ENCODE data around the gene CTBP2. TPM values are rescaled to one million over a fixed set of nuclear protein-coding genes. Genes with fewer than 3 reads are reported as not detected.
A peak's percentile ranks its signal among the peaks of the same experiment; 100 is the strongest.

CTBP2 gene
- total RNA-seq, 4 donors from 2014 or later, result 41.8 to 55.9 (median 47.1) TPM

- TF ChIP-seq POLR2A (IDR thresholded peaks at IDR 0.05) (no peak), CTCF (IDR thresholded peaks at IDR 0.05) (no peak)
- H3K9me3 ChIP-seq, result no peaks in the 10 kb centered on the region
- intact Hi-C loops (cut with DNase I), result no loop called here
- H3K27me3 ChIP-seq, result no peaks in the 10 kb centered on the region
- H3K27ac ChIP-seq, result no peak overlapping the region
- no peak overlapping the region for H3K4me3 ChIP-seq
- H3K36me3 ChIP-seq, result peaks cover 0 to 41% (median 0%) of the 10 kb centered on the region in 3 donors
- H3K4me1 ChIP-seq, result peaks cover 5 to 33% (median 16%) of the 10 kb centered on the region in 3 donors
- no peak for DNase-seq
- WGBS, 2 donors, result 80 to 96% methylated on average over 8 to 9 of the region's 9 CpGs
Observed at GRCh38 chr10:125101581-125101980, 58.8 kb downstream of the CTBP2 start.

GRCh38 chr10:125101049-125101448 is 59.3 kb downstream of the CTBP2 start:
- no peak for DNase-seq
- TF ChIP-seq POLR2A (IDR thresholded peaks at IDR 0.05) (no peak), CTCF (IDR thresholded peaks at IDR 0.05) (no peak)
- H3K4me1 ChIP-seq, result peaks cover 9 to 38% (median 16%) of the 10 kb centered on the region in 3 donors

GRCh38 chr10:125097409-125098070 is 62.8 kb downstream of the CTBP2 start:
- Histone ChIP-seq H3K36me3 (peaks cover 0 to 22% (median 0%) of the 10 kb centered on the region in 3 donors), H3K4me1 (peaks cover 10 to 52% (median 31%) of the 10 kb centered on the region in 3 donors), H3K9me3 (no peaks in the 10 kb centered on the region), H3K27ac (no peak overlapping the region), H3K4me3 (no peak overlapping the region), H3K27me3 (no peaks in the 10 kb centered on the region)
- intact Hi-C loops (cut with DNase I), result no loop called here
- WGBS, 2 donors, result 90 to 92% methylated on average over 14 to 20 of the region's 20 CpGs
- no peak for DNase-seq
- TF ChIP-seq POLR2A (IDR thresholded peaks at IDR 0.05) (no peak), CTCF (IDR thresholded peaks at IDR 0.05) (no peak)

More at GRCh38 chr10:125101049-125101448, 59.3 kb downstream of the CTBP2 start:
- H3K4me3 ChIP-seq, result no peak overlapping the region
- WGBS, 2 donors, result 91 to 92% methylated on average over 7 to 9 of the region's 9 CpGs
- no peaks in the 10 kb centered on the region for H3K27me3 ChIP-seq
- intact Hi-C loops (cut with DNase I), result no loop called here
- no peak overlapping the region for H3K27ac ChIP-seq
- no peaks in the 10 kb centered on the region for H3K9me3 ChIP-seq
- H3K36me3 ChIP-seq, result peaks cover 0 to 36% (median 0%) of the 10 kb centered on the region in 3 donors

- Histone ChIP-seq H3K27me3 (no peaks in the 10 kb centered on the region), H3K36me3 (peaks cover 0 to 22% (median 0%) of the 10 kb centered on the region in 3 donors), H3K4me1 (peaks cover 5 to 52% (median 31%) of the 10 kb centered on the region in 3 donors), H3K27ac (no peak overlapping the region), H3K4me3 (no peak overlapping the region), H3K9me3 (no peaks in the 10 kb centered on the region)
- 84 to 91% methylated on average over 2 of the region's 2 CpGs for WGBS, 2 donors
- intact Hi-C loops (cut with DNase I), result no loop called here
- no peak for DNase-seq
- TF ChIP-seq CTCF (IDR thresholded peaks at IDR 0.05) (no peak), POLR2A (IDR thresholded peaks at IDR 0.05) (no peak)
Observed at GRCh38 chr10:125096975-125097374, 63.4 kb downstream of the CTBP2 start.

- peaks cover 4 to 56% (median 30%) of the 10 kb centered on the region in 3 donors for H3K4me1 ChIP-seq
- intact Hi-C loops (cut with DNase I), result no loop called here
- H3K36me3 ChIP-seq, result peaks cover 0 to 22% (median 0%) of the 10 kb centered on the region in 3 donors
- TF ChIP-seq CTCF (IDR thresholded peaks at IDR 0.05) (no peak), POLR2A (IDR thresholded peaks at IDR 0.05) (no peak)
- peak overlapping the region in 2 of 4 donors; percentile 45 to 81 for H3K27ac ChIP-seq
- DNase-seq, result no peak
- WGBS, 2 donors, result 53 to 59% methylated on average over 6 of the region's 6 CpGs
- H3K9me3 ChIP-seq, result no peaks in the 10 kb centered on the region
- H3K27me3 ChIP-seq, result no peaks in the 10 kb centered on the region
- no peak overlapping the region for H3K4me3 ChIP-seq
Observed at GRCh38 chr10:125096371-125096770, 64.0 kb downstream of the CTBP2 start.
